ENCODE results near the gene IFNL4.
"Not testable (repeated sequence)": the region's sequence is repeated elsewhere in the genome, so short reads cannot be mapped to it uniquely, and the experiment has no call there.

Gene IFNL4

GRCh38 chr19:39248806-39249205 lies at the start of gene IFNL4:
Gene IFNL4 (minus strand): TSS chr19:39248856.
- peak within 1 kb of the TSS in 1 of 7 experiments; percentile 13 for H3K4me3 ChIP-seq

GRCh38 chr19:39297931-39298634 lies 49.4 kb upstream of the IFNL4 start:
- Histone ChIP-seq H3K4me3 (no peak overlapping the region), H3K27ac (peak overlapping the region in 5 of 21 experiments; percentile 22 to 67 (median 25))

More at GRCh38 chr19:39248806-39249205, at the start of gene IFNL4:
- H3K27ac ChIP-seq = no peak within 1 kb of the TSS

- no peak overlapping the region for H3K27ac ChIP-seq
- no peak overlapping the region for H3K4me3 ChIP-seq
Observed at GRCh38 chr19:39296906-39297305, 48.2 kb upstream of the IFNL4 start.

GRCh38 chr19:39296055-39296645 lies 47.5 kb upstream of the IFNL4 start, which contains the start of gene IFNL1:
Gene IFNL1 (plus strand): TSS chr19:39296407. CDS start chr19:39296422, 15 bp downstream.
- Histone ChIP-seq H3K4me3 (no peak within 1 kb of the TSS), H3K27ac (no peak within 1 kb of the TSS)

- no peak overlapping the region for H3K27ac ChIP-seq
- H3K4me3 ChIP-seq = no peak overlapping the region
Observed at GRCh38 chr19:39293394-39293793, 44.7 kb upstream of the IFNL4 start.

GRCh38 chr19:39284032-39284431 lies 35.4 kb upstream of the IFNL4 start:
- Histone ChIP-seq H3K27ac (no peak overlapping the region), H3K4me3 (no peak overlapping the region)

- no peak overlapping the region for H3K4me3 ChIP-seq
- H3K27ac ChIP-seq = no peak overlapping the region
Observed at GRCh38 chr19:39282021-39282420, 33.4 kb upstream of the IFNL4 start.

- H3K27ac ChIP-seq = no peak overlapping the region
Observed at GRCh38 chr19:39277598-39277997, 28.9 kb upstream of the IFNL4 start.

GRCh38 chr19:39276740-39277139 lies 28.1 kb upstream of the IFNL4 start:
- Histone ChIP-seq H3K4me3 (no peak overlapping the region), H3K27ac (no peak overlapping the region)

More at GRCh38 chr19:39277598-39277997, 28.9 kb upstream of the IFNL4 start:
- no peak overlapping the region for H3K4me3 ChIP-seq

GRCh38 chr19:39275578-39275977 lies 26.9 kb upstream of the IFNL4 start:
- no peak overlapping the region for H3K4me3 ChIP-seq
- H3K27ac ChIP-seq = no peak overlapping the region

GRCh38 chr19:39273859-39274258 lies 25.2 kb upstream of the IFNL4 start:
- not testable (repeated sequence) for H3K27ac ChIP-seq, H3K4me3 ChIP-seq

- Histone ChIP-seq H3K27ac (no peak overlapping the region), H3K4me3 (no peak overlapping the region)
Observed at GRCh38 chr19:39270036-39270871, 21.6 kb upstream of the IFNL4 start.

- not testable (repeated sequence) for H3K4me3 ChIP-seq, H3K27ac ChIP-seq
Observed at GRCh38 chr19:39269369-39269768, 20.7 kb upstream of the IFNL4 start.

- H3K27ac ChIP-seq, H3K4me3 ChIP-seq: not testable (repeated sequence)
Observed at GRCh38 chr19:39268531-39269223, 20.0 kb upstream of the IFNL4 start.

GRCh38 chr19:39268085-39268484 lies 19.4 kb upstream of the IFNL4 start, which contains the start of gene IFNL2:
Gene IFNL2 (plus strand): TSS chr19:39268396. CDS start chr19:39268569, 173 bp downstream.
- not testable (repeated sequence) for H3K27ac ChIP-seq, H3K4me3 ChIP-seq

GRCh38 chr19:39265321-39265916 lies 16.8 kb upstream of the IFNL4 start:
- Histone ChIP-seq H3K27ac (no peak overlapping the region), H3K4me3 (no peak overlapping the region)

GRCh38 chr19:39264306-39265290 lies 15.9 kb upstream of the IFNL4 start:
- H3K4me3 ChIP-seq = no peak overlapping the region

GRCh38 chr19:39263912-39264305 lies 15.3 kb upstream of the IFNL4 start:
- H3K4me3 ChIP-seq = no peak overlapping the region
- H3K27ac ChIP-seq = no peak overlapping the region

More at GRCh38 chr19:39264306-39265290, 15.9 kb upstream of the IFNL4 start:
- H3K27ac ChIP-seq = no peak overlapping the region
